ENCODE measurements around the gene DXO. TPM values are rescaled to one million over a fixed set of nuclear protein-coding genes. Genes with fewer than 3 reads are reported as not detected.
"Not testable (repeated sequence)": the region's sequence is repeated elsewhere in the genome, so short reads cannot be mapped to it uniquely, and the experiment has no call there.

DXO gene
- total and polyA plus RNA-seq, 2 of the 13 experiments (the other 11 are each of a cell fraction or from before 2014, with no cell fraction given): 18.6 to 26.2 TPM

DNA sequence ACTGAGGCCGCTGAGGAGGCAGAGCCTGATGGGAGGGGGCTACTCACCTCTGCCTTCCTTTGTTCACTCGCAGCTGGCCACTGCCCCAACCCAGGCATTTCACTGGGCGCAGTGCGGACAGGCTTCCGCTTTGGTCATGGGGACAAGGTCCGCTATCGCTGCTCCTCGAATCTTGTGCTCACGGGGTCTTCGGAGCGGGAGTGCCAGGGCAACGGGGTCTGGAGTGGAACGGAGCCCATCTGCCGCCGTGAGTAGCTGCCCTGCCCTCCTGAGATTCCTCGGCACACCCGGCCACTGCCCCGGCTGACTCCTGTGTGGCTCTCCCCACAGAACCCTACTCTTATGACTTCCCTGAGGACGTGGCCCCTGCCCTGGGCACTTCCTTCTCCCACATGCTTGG is 38.4 kb downstream of the DXO start:
- no peaks in the 10 kb centered on the region for H3K9me3 ChIP-seq (ENCODE audit: low read length)
- H3K36me3 ChIP-seq (replicated peaks in 1 of 2; ENCODE audit: control insufficient read depth in 1 of 2, insufficient read depth in 2 of 2, low read length in 2 of 2): peaks cover 8 to 14% of the 10 kb centered on the region in 2 experiments
- no peak for TF ChIP-seq SIN3A (IDR thresholded peaks at IDR 0.05; ENCODE audit: borderline replicate concordance, low read depth, low read length)
- 0 out of 2 replicates have a peak, but pooled peaks have one; percentile 25 for TF ChIP-seq POLR2G (IDR thresholded peaks at IDR 0.05; ENCODE audit: low read depth, low read length)
- TF ChIP-seq, protein P1, sequence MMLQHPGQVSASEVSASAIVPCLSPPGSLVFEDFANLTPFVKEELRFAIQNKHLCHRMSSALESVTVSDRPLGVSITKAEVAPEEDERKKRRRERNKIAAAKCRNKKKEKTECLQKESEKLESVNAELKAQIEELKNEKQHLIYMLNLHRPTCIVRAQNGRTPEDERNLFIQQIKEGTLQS (CRISPR knock-in tag; IDR thresholded peaks at IDR 0.05): no peak
- TF ChIP-seq, protein P2, sequence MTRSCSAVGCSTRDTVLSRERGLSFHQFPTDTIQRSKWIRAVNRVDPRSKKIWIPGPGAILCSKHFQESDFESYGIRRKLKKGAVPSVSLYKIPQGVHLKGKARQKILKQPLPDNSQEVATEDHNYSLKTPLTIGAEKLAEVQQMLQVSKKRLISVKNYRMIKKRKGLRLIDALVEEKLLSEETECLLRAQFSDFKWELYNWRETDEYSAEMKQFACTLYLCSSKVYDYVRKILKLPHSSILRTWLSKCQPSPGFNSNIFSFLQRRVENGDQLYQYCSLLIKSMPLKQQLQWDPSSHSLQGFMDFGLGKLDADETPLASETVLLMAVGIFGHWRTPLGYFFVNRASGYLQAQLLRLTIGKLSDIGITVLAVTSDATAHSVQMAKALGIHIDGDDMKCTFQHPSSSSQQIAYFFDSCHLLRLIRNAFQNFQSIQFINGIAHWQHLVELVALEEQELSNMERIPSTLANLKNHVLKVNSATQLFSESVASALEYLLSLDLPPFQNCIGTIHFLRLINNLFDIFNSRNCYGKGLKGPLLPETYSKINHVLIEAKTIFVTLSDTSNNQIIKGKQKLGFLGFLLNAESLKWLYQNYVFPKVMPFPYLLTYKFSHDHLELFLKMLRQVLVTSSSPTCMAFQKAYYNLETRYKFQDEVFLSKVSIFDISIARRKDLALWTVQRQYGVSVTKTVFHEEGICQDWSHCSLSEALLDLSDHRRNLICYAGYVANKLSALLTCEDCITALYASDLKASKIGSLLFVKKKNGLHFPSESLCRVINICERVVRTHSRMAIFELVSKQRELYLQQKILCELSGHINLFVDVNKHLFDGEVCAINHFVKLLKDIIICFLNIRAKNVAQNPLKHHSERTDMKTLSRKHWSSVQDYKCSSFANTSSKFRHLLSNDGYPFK (CRISPR knock-in tag; IDR thresholded peaks at IDR 0.05; ENCODE audit: borderline replicate concordance): no peak
- peak; percentile 46; the same call in 1 of the 2 replicates for TF ChIP-seq RBFOX2 (IDR thresholded peaks at IDR 0.05; ENCODE audit: low read depth, low read length)
- peak; percentile 85 for TF ChIP-seq AGO2 (optimal IDR thresholded peaks at IDR 0.05; ENCODE audit: low read depth, low read length)
- no TSS peak for BruUV-seq (replicated peaks)
- ATAC-seq (no peak; the same call in 2 of the 3 replicates), FAIRE-seq (no peak), DNase-seq (ENCODE audit: low spot score) (no peak)
- H3K4me2 ChIP-seq (ENCODE audit: low read depth, low read length): no peak overlapping the region
- H3K27me3 ChIP-seq (ENCODE audit: control insufficient read depth in 1 of 2, insufficient read depth in 2 of 2, low read length in 2 of 2): no peaks in the 10 kb centered on the region
- in situ Hi-C loops (cut with HindIII; ENCODE audit: extremely low pct_ligation_motif_present, low pct_unique_long_range_greater_than_20kb) (no loop called here), intact Hi-C loops (cut with micrococcal nuclease; ENCODE audit: unreplicated experiment) (no loop called here)
- no peak overlapping the region for H2AFZ ChIP-seq (ENCODE audit: low read length)
- peak overlapping the region; percentile 31 for H3K27ac ChIP-seq (ENCODE audit: extremely low read length, insufficient read depth, low read length)
- CTCF ChIA-PET (ENCODE audit: low intra/inter-chr PET ratio, low total read pairs): no interaction called here
- POLR2A ChIA-PET: interaction anchor here (1.1 to 1.6 kb wide), 2 partner anchors 12 to 19 kb away, joined by 4 to 5 read pairs; partner anchors contain the start of gene CFB
- no peak overlapping the region for H3K4me3 ChIP-seq (replicated peaks in 1 of 3; ENCODE audit: insufficient read depth in 1 of 3, low read depth in 2 of 3, low read length in 3 of 3)
- H4K20me1 ChIP-seq (ENCODE audit: insufficient read depth, low read length): no peaks in the 10 kb centered on the region
- H3K4me1 ChIP-seq (ENCODE audit: insufficient read depth, low read length): peaks cover 25% of the 10 kb centered on the region
- WGBS (ENCODE audit: low lambda C conversion rate): 98% methylated on average over 19 of the region's 19 CpGs
- peaks cover 18% of the 10 kb centered on the region for H3K79me2 ChIP-seq (ENCODE audit: insufficient read depth, low read length)
- H3K9ac ChIP-seq (ENCODE audit: insufficient read depth, low read depth, low read length): no peak overlapping the region

DNA sequence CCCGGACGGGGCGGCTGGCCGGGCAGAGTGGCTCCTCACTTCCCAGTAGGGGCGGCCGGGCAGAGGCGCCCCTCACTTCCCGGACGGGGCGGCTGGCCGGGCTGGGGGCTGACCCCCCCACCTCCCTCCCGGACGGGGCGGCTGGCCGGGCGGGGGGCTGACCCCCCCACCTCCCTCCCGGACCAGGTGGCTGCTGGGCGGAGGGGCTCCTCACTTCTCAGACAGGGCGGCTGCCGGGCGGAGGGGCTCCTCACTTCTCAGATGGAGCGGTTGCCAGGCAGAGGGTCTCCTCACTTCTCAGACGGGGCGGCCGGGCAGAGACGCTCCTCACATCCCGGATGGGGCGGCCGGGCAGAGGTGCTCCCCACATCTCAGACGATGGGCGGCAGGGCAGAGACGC is 39.8 kb downstream of the DXO start:
- H3K9ac ChIP-seq (ENCODE audit: insufficient read depth, low read depth, low read length); H3K4me2 ChIP-seq (ENCODE audit: low read depth, low read length); H3K4me3 ChIP-seq (replicated peaks in 1 of 3; ENCODE audit: insufficient read depth in 1 of 3, low read depth in 2 of 3, low read length in 3 of 3); H3K27ac ChIP-seq (ENCODE audit: extremely low read length, insufficient read depth, low read length); DNase-seq (ENCODE audit: low spot score); in situ Hi-C loops (cut with HindIII; ENCODE audit: extremely low pct_ligation_motif_present, low pct_unique_long_range_greater_than_20kb); ATAC-seq; FAIRE-seq; intact Hi-C loops (cut with micrococcal nuclease; ENCODE audit: unreplicated experiment); H2AFZ ChIP-seq (ENCODE audit: low read length); H3K9me3 ChIP-seq (ENCODE audit: low read length); H3K27me3 ChIP-seq (ENCODE audit: control insufficient read depth in 1 of 2, insufficient read depth in 2 of 2, low read length in 2 of 2); H4K20me1 ChIP-seq (ENCODE audit: insufficient read depth, low read length); POLR2A ChIA-PET; BruUV-seq (replicated peaks); CTCF ChIA-PET (ENCODE audit: low intra/inter-chr PET ratio, low total read pairs): not testable (repeated sequence)
- 98% methylated on average over 9 of the region's 32 CpGs for WGBS (ENCODE audit: low lambda C conversion rate)
- H3K36me3 ChIP-seq (replicated peaks in 1 of 2; ENCODE audit: control insufficient read depth in 1 of 2, insufficient read depth in 2 of 2, low read length in 2 of 2): peaks cover 7 to 14% of the 10 kb centered on the region in 2 experiments; a peak in 4 of 5 replicates
- H3K79me2 ChIP-seq (ENCODE audit: insufficient read depth, low read length): peaks cover 29% of the 10 kb centered on the region
- H3K4me1 ChIP-seq (ENCODE audit: insufficient read depth, low read length): peaks cover 33% of the 10 kb centered on the region

All from HepG2 (cell line).